H1 (cell line): ENCODE measurements around the gene WHAMM. TPM values are rescaled to one million over a fixed set of nuclear protein-coding genes. Genes with fewer than 3 reads are reported as not detected.

Experiments
- CHD2 ChIP-seq: IDR thresholded peaks from 2 replicates; pipeline ENCODE4 v1.6.1; 2012; ENCODE audit warnings: low read length, improper control_type of control experiment
- EZH2 ChIP-seq: fragments of 200-600 bp; sonication (generic); IDR thresholded peaks from 2 replicates; pipeline ENCODE4 v1.7.1; 2012; ENCODE audit warnings: low read depth, mild to moderate bottlenecking, moderate library complexity, low read length, inconsistent platforms; ENCODE audit not compliant: severe bottlenecking
- JUN ChIP-seq: IDR thresholded peaks from 2 replicates; pipeline ENCODE4 v1.6.1; 2011; ENCODE audit warnings: low read depth, mild to moderate bottlenecking, improper control_type of control experiment, low read length
- KDM5A ChIP-seq: fragments of 200-600 bp; IDR thresholded peaks from 2 replicates; pipeline ENCODE4 v1.7.1; 2012; ENCODE audit warnings: mild to moderate bottlenecking, low read length, inconsistent platforms, mixed read lengths
- polyA plus RNA-seq, 7 experiments: library from polyadenylated mRNA; depleted of rRNA in 3 of 7; stranded (reverse) in 5 of 7; unstranded in 2 of 7; fragments of >200 nt in 5 of 7; fragments of 200-250 nt in 2 of 7; gene quantifications; 1 replicate in 5 of 7; 2 replicates in 1 of 7; 4 replicates in 1 of 7; pipeline versions ENCODE4 v1.2.1 to v1.2.3, GENCODE V29; 2011 to 2013; ENCODE audit warnings: missing spikeins in 2 of 7, mixed read lengths in 2 of 7
- total RNA-seq: library from RNA; stranded (reverse); fragmentation: NEBNext Ultra II Directional; extraction: Animal tissue kit (Norgen Biotek cat#: 25700); gene quantifications from 2 replicates; pipeline ENCODE4 v1.2.1, GENCODE V29; 2021
- TF ChIP-seq, protein P1 (sequence below): fragments of 300-600 bp; sonication (generic); IDR thresholded peaks from 2 replicates; pipeline ENCODE4 v1.7.1; 2012; ENCODE audit warnings: low read length, moderate library complexity, mild to moderate bottlenecking, inconsistent platforms; ENCODE audit not compliant: insufficient replicate concordance

The WHAMM gene
- total and polyA plus RNA-seq, 2 of the 8 experiments (the other 6 are each of a cell fraction or from before 2014, with no cell fraction given), result 1.1 to 3.3 TPM

DNA sequence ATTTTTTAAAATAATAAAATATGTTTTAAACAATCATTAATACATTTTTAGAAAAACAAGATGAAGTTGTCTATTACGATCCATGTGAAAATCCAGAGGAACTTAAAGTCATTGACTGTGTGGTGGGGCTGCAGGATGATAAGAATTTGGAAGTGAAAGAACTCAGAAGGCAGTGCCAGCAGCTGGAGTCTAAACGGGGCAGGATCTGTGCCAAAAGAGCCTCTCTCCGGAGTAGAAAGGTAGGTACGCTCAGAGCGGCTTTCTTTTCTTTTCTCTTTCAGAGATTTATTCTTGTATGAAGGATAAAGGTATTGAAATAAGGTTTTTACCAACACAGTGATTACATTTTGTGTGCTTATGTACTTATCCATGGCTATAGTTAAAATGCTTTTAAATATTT lies 13.6 kb downstream of the WHAMM start (continued):
- TF ChIP-seq, protein P1, sequence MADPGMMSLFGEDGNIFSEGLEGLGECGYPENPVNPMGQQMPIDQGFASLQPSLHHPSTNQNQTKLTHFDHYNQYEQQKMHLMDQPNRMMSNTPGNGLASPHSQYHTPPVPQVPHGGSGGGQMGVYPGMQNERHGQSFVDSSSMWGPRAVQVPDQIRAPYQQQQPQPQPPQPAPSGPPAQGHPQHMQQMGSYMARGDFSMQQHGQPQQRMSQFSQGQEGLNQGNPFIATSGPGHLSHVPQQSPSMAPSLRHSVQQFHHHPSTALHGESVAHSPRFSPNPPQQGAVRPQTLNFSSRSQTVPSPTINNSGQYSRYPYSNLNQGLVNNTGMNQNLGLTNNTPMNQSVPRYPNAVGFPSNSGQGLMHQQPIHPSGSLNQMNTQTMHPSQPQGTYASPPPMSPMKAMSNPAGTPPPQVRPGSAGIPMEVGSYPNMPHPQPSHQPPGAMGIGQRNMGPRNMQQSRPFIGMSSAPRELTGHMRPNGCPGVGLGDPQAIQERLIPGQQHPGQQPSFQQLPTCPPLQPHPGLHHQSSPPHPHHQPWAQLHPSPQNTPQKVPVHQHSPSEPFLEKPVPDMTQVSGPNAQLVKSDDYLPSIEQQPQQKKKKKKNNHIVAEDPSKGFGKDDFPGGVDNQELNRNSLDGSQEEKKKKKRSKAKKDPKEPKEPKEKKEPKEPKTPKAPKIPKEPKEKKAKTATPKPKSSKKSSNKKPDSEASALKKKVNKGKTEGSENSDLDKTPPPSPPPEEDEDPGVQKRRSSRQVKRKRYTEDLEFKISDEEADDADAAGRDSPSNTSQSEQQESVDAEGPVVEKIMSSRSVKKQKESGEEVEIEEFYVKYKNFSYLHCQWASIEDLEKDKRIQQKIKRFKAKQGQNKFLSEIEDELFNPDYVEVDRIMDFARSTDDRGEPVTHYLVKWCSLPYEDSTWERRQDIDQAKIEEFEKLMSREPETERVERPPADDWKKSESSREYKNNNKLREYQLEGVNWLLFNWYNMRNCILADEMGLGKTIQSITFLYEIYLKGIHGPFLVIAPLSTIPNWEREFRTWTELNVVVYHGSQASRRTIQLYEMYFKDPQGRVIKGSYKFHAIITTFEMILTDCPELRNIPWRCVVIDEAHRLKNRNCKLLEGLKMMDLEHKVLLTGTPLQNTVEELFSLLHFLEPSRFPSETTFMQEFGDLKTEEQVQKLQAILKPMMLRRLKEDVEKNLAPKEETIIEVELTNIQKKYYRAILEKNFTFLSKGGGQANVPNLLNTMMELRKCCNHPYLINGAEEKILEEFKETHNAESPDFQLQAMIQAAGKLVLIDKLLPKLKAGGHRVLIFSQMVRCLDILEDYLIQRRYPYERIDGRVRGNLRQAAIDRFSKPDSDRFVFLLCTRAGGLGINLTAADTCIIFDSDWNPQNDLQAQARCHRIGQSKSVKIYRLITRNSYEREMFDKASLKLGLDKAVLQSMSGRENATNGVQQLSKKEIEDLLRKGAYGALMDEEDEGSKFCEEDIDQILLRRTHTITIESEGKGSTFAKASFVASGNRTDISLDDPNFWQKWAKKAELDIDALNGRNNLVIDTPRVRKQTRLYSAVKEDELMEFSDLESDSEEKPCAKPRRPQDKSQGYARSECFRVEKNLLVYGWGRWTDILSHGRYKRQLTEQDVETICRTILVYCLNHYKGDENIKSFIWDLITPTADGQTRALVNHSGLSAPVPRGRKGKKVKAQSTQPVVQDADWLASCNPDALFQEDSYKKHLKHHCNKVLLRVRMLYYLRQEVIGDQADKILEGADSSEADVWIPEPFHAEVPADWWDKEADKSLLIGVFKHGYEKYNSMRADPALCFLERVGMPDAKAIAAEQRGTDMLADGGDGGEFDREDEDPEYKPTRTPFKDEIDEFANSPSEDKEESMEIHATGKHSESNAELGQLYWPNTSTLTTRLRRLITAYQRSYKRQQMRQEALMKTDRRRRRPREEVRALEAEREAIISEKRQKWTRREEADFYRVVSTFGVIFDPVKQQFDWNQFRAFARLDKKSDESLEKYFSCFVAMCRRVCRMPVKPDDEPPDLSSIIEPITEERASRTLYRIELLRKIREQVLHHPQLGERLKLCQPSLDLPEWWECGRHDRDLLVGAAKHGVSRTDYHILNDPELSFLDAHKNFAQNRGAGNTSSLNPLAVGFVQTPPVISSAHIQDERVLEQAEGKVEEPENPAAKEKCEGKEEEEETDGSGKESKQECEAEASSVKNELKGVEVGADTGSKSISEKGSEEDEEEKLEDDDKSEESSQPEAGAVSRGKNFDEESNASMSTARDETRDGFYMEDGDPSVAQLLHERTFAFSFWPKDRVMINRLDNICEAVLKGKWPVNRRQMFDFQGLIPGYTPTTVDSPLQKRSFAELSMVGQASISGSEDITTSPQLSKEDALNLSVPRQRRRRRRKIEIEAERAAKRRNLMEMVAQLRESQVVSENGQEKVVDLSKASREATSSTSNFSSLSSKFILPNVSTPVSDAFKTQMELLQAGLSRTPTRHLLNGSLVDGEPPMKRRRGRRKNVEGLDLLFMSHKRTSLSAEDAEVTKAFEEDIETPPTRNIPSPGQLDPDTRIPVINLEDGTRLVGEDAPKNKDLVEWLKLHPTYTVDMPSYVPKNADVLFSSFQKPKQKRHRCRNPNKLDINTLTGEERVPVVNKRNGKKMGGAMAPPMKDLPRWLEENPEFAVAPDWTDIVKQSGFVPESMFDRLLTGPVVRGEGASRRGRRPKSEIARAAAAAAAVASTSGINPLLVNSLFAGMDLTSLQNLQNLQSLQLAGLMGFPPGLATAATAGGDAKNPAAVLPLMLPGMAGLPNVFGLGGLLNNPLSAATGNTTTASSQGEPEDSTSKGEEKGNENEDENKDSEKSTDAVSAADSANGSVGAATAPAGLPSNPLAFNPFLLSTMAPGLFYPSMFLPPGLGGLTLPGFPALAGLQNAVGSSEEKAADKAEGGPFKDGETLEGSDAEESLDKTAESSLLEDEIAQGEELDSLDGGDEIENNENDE, result no peak
- TF ChIP-seq JUN (no peak), EZH2 (no peak), CHD2 (no peak), KDM5A (no peak)
